OCI-M1 (cell line): Measurements from ENCODE around the gene TCP11L1.

Source experiments
- DNase-seq: peaks from one replicate; lab custom pipeline; 2025; lab: John Stamatoyannopoulos, UW

TCP11L1 gene, protein sequence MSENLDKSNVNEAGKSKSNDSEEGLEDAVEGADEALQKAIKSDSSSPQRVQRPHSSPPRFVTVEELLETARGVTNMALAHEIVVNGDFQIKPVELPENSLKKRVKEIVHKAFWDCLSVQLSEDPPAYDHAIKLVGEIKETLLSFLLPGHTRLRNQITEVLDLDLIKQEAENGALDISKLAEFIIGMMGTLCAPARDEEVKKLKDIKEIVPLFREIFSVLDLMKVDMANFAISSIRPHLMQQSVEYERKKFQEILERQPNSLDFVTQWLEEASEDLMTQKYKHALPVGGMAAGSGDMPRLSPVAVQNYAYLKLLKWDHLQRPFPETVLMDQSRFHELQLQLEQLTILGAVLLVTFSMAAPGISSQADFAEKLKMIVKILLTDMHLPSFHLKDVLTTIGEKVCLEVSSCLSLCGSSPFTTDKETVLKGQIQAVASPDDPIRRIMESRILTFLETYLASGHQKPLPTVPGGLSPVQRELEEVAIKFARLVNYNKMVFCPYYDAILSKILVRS

DNA sequence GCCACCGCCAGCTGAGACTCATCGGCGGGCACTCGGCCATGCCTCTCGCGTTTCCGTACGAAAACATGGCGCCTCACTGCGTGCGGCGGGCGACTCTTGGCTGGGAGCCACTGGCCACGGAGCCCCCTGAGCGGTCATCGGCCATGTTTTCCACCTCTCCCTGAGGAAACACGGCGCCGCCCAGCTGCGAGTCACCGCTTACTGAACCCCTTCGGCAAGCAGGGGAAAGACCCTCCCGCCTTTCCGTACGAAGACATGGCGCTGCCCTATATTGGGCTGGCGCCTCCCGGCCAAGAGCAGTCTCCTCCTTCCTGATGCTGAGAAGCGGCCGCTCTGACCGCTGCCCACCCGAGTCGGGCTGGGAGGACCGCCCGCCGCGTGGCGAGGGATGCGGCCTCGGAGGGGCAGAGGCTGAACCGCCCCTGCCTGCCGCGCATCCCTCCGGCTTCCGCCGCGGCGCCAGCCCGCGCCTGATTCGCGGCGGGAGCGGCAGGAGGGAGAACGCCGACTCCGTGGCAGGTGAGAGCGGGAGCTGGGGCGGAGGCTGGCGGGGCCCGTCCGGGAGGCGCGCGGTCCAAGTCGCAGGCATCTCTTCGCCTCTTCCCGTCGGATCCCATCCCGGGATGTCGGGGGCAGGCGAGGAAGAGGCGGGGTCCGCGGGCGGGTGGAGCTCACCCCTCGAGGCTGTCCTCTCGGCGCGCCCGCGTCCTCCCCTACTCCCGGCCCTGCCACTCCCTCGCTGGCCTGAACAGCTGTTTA lies at the start of gene TCP11L1:
Gene TCP11L1, plus strand, starts transcription at position 299 of the 759 bp plus-strand sequence. CDS start 4,202 bp downstream, outside the sequence.
- peak; percentile 93 for DNase-seq

GRCh38 chr11:32990481-32990880 lies 48.9 kb upstream of the TCP11L1 start:
- DNase-seq: no peak

DNA sequence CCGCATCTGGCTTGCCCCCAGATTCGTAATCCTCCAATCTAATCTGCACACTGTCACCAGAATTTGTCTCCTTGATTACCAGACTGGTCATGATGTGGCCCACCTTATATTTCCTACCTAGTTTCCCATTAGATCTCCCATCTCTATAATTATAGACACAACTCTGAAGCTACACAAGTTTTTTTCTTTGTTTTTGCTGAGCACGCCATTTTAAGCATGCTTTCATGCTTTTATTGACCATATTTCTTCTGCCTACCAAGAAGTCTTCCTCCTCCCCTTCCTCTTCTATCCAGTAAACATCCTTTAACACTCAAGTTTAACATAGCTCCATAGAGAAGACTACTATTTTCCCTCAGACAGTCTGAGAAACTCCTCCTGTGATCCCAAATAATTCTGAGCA lies 47.9 kb upstream of the TCP11L1 start:
- no peak for DNase-seq

DNA sequence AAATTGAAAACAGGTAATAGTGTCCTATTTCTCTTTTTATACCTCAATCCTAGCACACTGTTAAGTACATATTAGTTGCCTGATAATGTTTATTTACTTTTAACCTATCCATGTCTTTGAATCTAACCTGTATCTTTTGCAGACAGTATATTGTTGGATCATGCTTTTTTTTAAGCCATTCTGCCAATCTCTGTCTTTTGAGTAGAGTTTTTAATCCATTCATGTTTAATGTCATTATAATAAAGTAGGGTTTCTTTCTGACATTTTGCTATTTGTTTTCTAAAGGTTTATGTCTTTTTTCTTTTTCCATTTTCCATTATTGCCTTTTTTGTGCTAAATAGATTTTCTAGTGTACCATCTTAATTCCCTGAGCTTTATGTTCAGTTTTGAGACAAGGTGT lies 47.5 kb upstream of the TCP11L1 start:
- DNase-seq: no peak

DNA sequence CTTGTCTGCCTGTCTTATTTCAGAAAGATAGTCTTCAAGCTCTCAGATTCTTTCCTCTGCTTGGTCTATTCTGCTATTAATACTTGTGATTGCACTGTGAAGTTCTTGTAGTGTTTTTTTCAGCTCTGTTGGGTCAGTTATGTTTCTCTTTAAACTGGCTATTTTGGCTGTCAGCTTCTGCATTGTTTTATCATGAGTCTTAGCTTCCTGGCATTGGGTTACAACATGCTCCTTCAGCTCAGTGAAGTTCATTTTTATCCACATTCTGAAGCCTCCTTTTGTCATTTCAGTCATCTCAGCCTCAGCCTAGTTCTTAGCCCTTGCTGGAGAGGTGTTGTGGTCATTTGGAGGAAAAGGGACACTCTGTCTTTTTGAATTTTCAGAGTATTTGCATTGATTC lies 39.2 kb upstream of the TCP11L1 start:
- DNase-seq: no peak

DNA sequence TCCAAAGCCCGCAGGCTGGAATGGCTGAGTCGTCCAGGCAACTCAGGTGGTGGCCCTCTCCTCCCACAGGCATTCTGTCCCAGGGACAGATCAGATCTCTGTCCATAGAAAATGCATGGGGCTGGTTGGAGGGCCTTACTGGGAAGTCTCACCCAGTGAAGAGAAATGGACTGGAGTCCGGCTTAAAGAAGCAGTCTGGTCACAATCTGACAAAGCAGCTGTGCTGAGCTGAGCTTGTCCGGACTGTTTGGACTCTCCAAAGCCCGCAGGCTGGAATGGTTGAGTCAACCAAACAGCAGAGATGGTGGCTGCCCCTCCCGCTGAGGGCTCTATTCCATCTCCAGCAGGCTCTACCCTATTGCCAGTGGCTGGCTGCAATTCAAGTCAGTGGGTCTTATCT lies 38.1 kb upstream of the TCP11L1 start:
- no peak for DNase-seq

- peak; percentile 15 for DNase-seq
Observed at GRCh38 chr11:33001751-33002542, 37.4 kb upstream of the TCP11L1 start.

- DNase-seq: no peak
Observed at GRCh38 chr11:33005175-33005574, 34.2 kb upstream of the TCP11L1 start.

DNA sequence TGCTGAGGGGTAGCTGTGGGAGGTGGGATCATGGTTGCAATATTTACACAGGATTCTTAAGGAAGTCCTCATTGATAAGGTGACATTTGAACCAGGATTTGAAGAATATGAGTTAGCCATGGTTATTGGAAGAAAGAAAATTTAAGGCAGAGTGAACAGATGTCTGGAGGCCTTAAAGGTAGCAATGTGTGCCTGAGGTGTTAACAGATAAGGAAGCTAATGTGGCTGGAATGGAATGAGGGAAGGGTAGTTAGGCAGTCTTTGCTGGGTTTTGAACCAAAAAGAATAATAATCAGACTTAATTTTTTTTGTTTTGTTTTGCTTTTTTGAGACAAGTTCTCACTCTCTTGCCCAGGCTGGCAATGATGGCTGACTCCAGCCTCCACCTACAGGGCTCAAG lies 33.4 kb upstream of the TCP11L1 start:
- no peak for DNase-seq

DNA sequence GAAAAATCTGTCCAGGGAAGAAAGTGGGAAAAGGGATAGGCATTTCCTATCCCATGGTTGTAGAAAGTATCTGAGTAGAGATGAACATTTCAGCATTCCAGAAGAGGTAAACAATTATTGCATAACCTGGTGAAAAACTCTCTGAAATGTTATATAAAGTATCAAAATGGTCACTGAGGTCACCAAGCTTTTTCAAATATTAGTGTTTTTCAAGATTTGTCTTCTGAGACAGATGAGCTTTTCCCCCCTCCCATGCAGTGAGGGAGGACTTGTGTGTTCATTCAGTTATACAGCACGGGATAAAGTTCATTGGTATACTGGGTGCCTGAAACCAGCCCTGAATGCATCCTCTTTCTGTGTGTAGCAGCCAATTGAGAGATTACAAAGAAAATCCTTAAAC lies 25.6 kb upstream of the TCP11L1 start:
- DNase-seq: no peak

GRCh38 chr11:33015621-33016551 lies 23.5 kb upstream of the TCP11L1 start, which contains the start of gene DEPDC7:
Gene DEPDC7, plus strand, starts transcription at chr11:33015878. Its CDS starts 78 bp downstream, at chr11:33015956.
- peak; percentile 95 for DNase-seq

GRCh38 chr11:33016654-33017053 lies 22.7 kb upstream of the TCP11L1 start:
- DNase-seq: peak; percentile 55

GRCh38 chr11:33017478-33017877 lies 21.9 kb upstream of the TCP11L1 start:
- no peak for DNase-seq

- DNase-seq: no peak
Observed at GRCh38 chr11:33017965-33018364, 21.4 kb upstream of the TCP11L1 start.

DNA sequence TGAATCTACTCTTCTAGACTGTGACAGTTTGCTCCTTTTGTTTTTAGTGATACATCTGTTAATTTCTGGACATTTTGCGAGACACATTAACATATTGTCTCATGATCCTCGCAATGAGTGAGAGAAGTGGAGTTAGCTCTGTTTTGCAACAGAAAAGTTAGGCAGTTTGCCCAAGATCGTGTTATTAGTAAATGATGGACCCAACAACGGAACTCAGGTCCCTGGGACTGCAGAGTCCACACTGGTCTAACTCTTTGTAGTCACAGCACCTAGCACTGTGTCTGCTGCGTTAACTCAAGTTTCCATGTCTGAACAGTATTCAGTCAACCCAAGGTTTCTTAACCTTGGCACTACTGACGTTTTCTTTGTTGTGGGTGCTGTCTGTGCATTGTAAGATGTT lies 20.5 kb upstream of the TCP11L1 start:
- DNase-seq: no peak

GRCh38 chr11:33021501-33021900 lies 17.9 kb upstream of the TCP11L1 start:
- no peak for DNase-seq

DNA sequence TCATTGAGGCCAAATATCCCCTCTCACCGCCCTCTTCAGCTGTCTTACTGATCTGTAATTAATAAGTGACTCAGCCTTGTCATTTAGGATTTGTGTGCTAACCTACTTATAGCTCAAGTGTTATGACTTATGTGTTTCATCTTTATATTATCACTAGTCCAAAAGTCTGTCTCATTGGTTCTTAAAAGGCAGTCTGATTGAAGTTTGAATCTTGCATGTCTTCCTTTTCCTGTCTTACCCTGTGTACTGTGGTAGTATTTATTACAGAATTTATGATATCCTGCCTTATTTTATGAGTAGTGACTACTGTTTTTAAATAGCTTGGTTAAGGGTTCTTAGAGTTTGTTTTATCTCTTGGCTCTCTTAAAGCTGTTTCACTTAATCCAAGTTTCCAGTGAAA lies 17.4 kb upstream of the TCP11L1 start:
- no peak for DNase-seq

GRCh38 chr11:33025339-33025722 lies 14.0 kb upstream of the TCP11L1 start:
- no peak for DNase-seq

GRCh38 chr11:33027233-33027632 lies 12.1 kb upstream of the TCP11L1 start:
- no peak for DNase-seq

GRCh38 chr11:33027846-33028536 lies 11.4 kb upstream of the TCP11L1 start:
- no peak for DNase-seq

- DNase-seq: no peak
Observed at GRCh38 chr11:33028537-33028914, 10.8 kb upstream of the TCP11L1 start.
